IMR-90 (cell line): ENCODE data around the gene OCLN. TPM values are rescaled to one million over a fixed set of nuclear protein-coding genes. Genes with fewer than 3 reads are reported as not detected.
"Not testable (repeated sequence)": the region's sequence is repeated elsewhere in the genome, so short reads cannot be mapped to it uniquely, and the experiment has no call there.

Experiments
- ATAC-seq: fragments of 200-7000 bp; cut with Tn5 transposase; 2 replicates; pipeline ENCODE4 v1.9.1; 2020; ENCODE audit warnings: low read depth, mild to moderate bottlenecking, moderate library complexity
- BruUV-seq: library from RNA; stranded (reverse); fragments of 400-500 nt; replicated peaks from 2 replicates; lab custom pipeline; 2021; lab: Mats Ljungman, UMichigan
- CTCF ChIA-PET: fragments of 300-600 bp; formaldehyde crosslinking; extraction: SDS; loops from one replicate; lab custom pipeline; 2021; ENCODE audit warnings: antibody characterized with exemption; lab: Yijun Ruan, JAX
- POLR2A ChIA-PET: fragments of 300-600 bp; sonication (Branson Sonifier 250); formaldehyde crosslinking; loops from one replicate; lab custom pipeline; 2022; ENCODE audit warnings: antibody characterized with exemption; ENCODE audit not compliant: unreplicated experiment; lab: Charles Lee
- DNase-seq: peaks from one replicate; pipeline ENCODE4 v3.0.0; 2013
- H2AFZ ChIP-seq: replicated peaks from 2 replicates; pipeline ENCODE3; 2013; ENCODE audit warnings: low read length, mild to moderate bottlenecking; ENCODE audit not compliant: poor library complexity
- H2AK5ac ChIP-seq: 2 replicates; pipeline ENCODE4 v1.6.1; 2013; ENCODE audit warnings: low read depth, low read length, inconsistent platforms
- H2AK9ac ChIP-seq: replicated peaks from 2 replicates; pipeline ENCODE3; 2013; ENCODE audit warnings: mild to moderate bottlenecking, low read depth, low read length, moderate library complexity; ENCODE audit not compliant: poor library complexity
- H2BK120ac ChIP-seq: 2 replicates; pipeline ENCODE4 v1.6.1; 2013; ENCODE audit warnings: low read depth, low read length, inconsistent platforms
- H2BK15ac ChIP-seq: 3 replicates; pipeline ENCODE4 v1.6.1; 2013; ENCODE audit warnings: low read depth, low read length, inconsistent platforms
- H2BK20ac ChIP-seq: 2 replicates; pipeline ENCODE4 v1.6.1; 2013; ENCODE audit warnings: low read depth, mild to moderate bottlenecking, inconsistent platforms, low read length, moderate library complexity
- H2BK5ac ChIP-seq: 2 replicates; pipeline ENCODE4 v1.6.1; 2013; ENCODE audit warnings: mild to moderate bottlenecking, low read depth, low read length, inconsistent platforms; ENCODE audit not compliant: poor library complexity, severe bottlenecking
- H3K14ac ChIP-seq: replicated peaks from 2 replicates; pipeline ENCODE4 v1.6.1; 2013; ENCODE audit warnings: low read depth, low read length, inconsistent platforms
- H3K18ac ChIP-seq: 2 replicates; pipeline ENCODE4 v1.6.1; 2013; ENCODE audit warnings: low read depth, low read length, control low read depth
- H3K23ac ChIP-seq: 2 replicates; pipeline ENCODE4 v1.6.1; 2013; ENCODE audit warnings: low read depth, low read length, inconsistent platforms
- H3K27ac ChIP-seq: 2 replicates; pipeline ENCODE4 v1.5.1; 2013; ENCODE audit warnings: mild to moderate bottlenecking, control low read depth, low read length; ENCODE audit not compliant: insufficient read depth
- H3K27me3 ChIP-seq: 2 replicates; pipeline ENCODE4 v1.6.1; 2013; ENCODE audit warnings: low read length; ENCODE audit not compliant: control insufficient read depth, insufficient read depth
- H3K36me3 ChIP-seq: 2 replicates; pipeline ENCODE4 v1.6.1; 2013; ENCODE audit warnings: low read length, mixed read lengths; ENCODE audit not compliant: control insufficient read depth, insufficient read depth
- H3K4ac ChIP-seq: 2 replicates; pipeline ENCODE4 v1.6.1; 2013; ENCODE audit warnings: low read depth, low read length, inconsistent platforms
- H3K4me1 ChIP-seq: 2 replicates; pipeline ENCODE4 v1.6.1; 2013; ENCODE audit warnings: low read length, mixed read lengths; ENCODE audit not compliant: control insufficient read depth, insufficient read depth
- H3K4me2 ChIP-seq: 2 replicates; pipeline ENCODE4 v1.6.1; 2013; ENCODE audit warnings: low read depth, mild to moderate bottlenecking, control low read depth, low read length, moderate library complexity
- H3K4me3 ChIP-seq: 2 replicates; pipeline ENCODE4 v1.5.1; 2013; ENCODE audit warnings: low read depth, mild to moderate bottlenecking, control low read depth, low read length, moderate library complexity; ENCODE audit not compliant: insufficient read depth
- H3K56ac ChIP-seq: 2 replicates; pipeline ENCODE4 v1.6.1; 2013; ENCODE audit warnings: low read length, inconsistent platforms; ENCODE audit not compliant: insufficient read depth; ENCODE audit errors: extremely low read depth
- H3K79me1 ChIP-seq, 2 experiments: 2 replicates each; pipeline ENCODE4 v1.6.1; 2013; ENCODE audit warnings: low read length in 2 of 2, inconsistent platforms in 1 of 2, low read depth in 1 of 2
- H3K9ac ChIP-seq: 2 replicates; pipeline ENCODE4 v1.6.1; 2013; ENCODE audit warnings: low read depth, low read length, control low read depth
- H3K9me1 ChIP-seq: 2 replicates; pipeline ENCODE4 v1.6.1; 2013; ENCODE audit warnings: low read length, inconsistent platforms; ENCODE audit not compliant: insufficient read depth
- H3K9me3 ChIP-seq: 2 replicates; pipeline ENCODE4 v1.6.1; 2013; ENCODE audit warnings: low read length; ENCODE audit not compliant: control insufficient read depth, insufficient read depth
- H4K20me1 ChIP-seq: 2 replicates; pipeline ENCODE4 v1.6.1; 2013; ENCODE audit warnings: low read length, inconsistent platforms; ENCODE audit not compliant: insufficient read depth
- H4K5ac ChIP-seq: 2 replicates; pipeline ENCODE4 v1.6.1; 2013; ENCODE audit warnings: mild to moderate bottlenecking, low read depth, low read length, control low read depth
- H4K8ac ChIP-seq, 2 experiments: 2 replicates each; pipeline ENCODE4 v1.6.1; 2013; ENCODE audit warnings: low read depth in 2 of 2, low read length in 2 of 2, control low read depth in 1 of 2, inconsistent platforms in 1 of 2
- H4K91ac ChIP-seq: 2 replicates; pipeline ENCODE4 v1.6.1; 2013; ENCODE audit warnings: low read depth, low read length, inconsistent platforms; ENCODE audit not compliant: insufficient read depth
- BHLHE40 ChIP-seq: fragments of 150-350 bp; IDR thresholded peaks from 2 replicates; pipeline ENCODE4 v1.6.1; 2016; ENCODE audit warnings: mild to moderate bottlenecking, low read depth, low read length
- CEBPB ChIP-seq: IDR thresholded peaks from 2 replicates; pipeline ENCODE4 v1.6.1; 2012; ENCODE audit warnings: low read depth, low read length, improper control_type of control experiment
- CHD1 ChIP-seq: IDR thresholded peaks from 2 replicates; pipeline ENCODE4 v1.6.1; 2012; ENCODE audit warnings: low read depth, low read length, improper control_type of control experiment
- ELK1 ChIP-seq: fragments of 150-350 bp; IDR thresholded peaks from 2 replicates; pipeline ENCODE4 v1.6.1; 2016; ENCODE audit warnings: low read depth, mild to moderate bottlenecking, low read length, moderate library complexity, borderline replicate concordance
- FOS ChIP-seq: fragments of 150-350 bp; IDR thresholded peaks from 2 replicates; pipeline ENCODE4 v1.6.1; 2016; ENCODE audit warnings: low read depth, low read length
- MAFK ChIP-seq: IDR thresholded peaks from 2 replicates; pipeline ENCODE4 v1.6.1; 2012; ENCODE audit warnings: low read depth, low read length, improper control_type of control experiment
- MAZ ChIP-seq: IDR thresholded peaks from 2 replicates; pipeline ENCODE4 v1.6.1; 2012; ENCODE audit warnings: low read depth, mild to moderate bottlenecking, low read length, improper control_type of control experiment, moderate library complexity, borderline replicate concordance
- POLR2A ChIP-seq: IDR thresholded peaks from 2 replicates; pipeline ENCODE4 v1.6.1; 2012; ENCODE audit warnings: mild to moderate bottlenecking, low read depth, low read length
- RCOR1 ChIP-seq: IDR thresholded peaks from 2 replicates; pipeline ENCODE4 v1.6.1; 2012; ENCODE audit warnings: mild to moderate bottlenecking, low read length, improper control_type of control experiment; ENCODE audit not compliant: insufficient replicate concordance
- RFX5 ChIP-seq: IDR thresholded peaks from 2 replicates; pipeline ENCODE4 v1.8.0; 2012; ENCODE audit warnings: low read depth, mild to moderate bottlenecking, low read length, moderate library complexity
- SMC3 ChIP-seq: fragments of 150-350 bp; IDR thresholded peaks from 2 replicates; pipeline ENCODE4 v1.6.1; 2016; ENCODE audit warnings: low read depth, mild to moderate bottlenecking, antibody characterized with exemption, low read length, moderate library complexity
- WGBS, 2 experiments: methylation state at CpG; one replicate each; pipeline versions ENCODE4 v1.1.5 to v1.1.7; 2013; ENCODE audit warnings: missing lambda C conversion rate in 2 of 2; ENCODE audit not compliant: insufficient read length in 1 of 2; ENCODE audit errors: extremely low coverage in 2 of 2; 5-methylcytosine and 5-hydroxymethylcytosine counted together
- dilution Hi-C: fragments of 300-500 bp; cut with HindIII; formaldehyde crosslinking; loops from one replicate; pipeline ENCODE4 v1.14.3; 2018; ENCODE audit warnings: low sequenced_read_pairs; ENCODE audit not compliant: unreplicated experiment
- in situ Hi-C: fragments of 300-500 bp; cut with MboI; formaldehyde crosslinking; loops from 3 replicates; pipeline ENCODE4 v1.14.3; 2019; ENCODE audit warnings: low sequenced_read_pairs, inconsistent platforms, mixed read lengths
- intact Hi-C: fragments of 100-400 bp; cut with micrococcal nuclease; formaldehyde crosslinking; loops from 2 replicates; pipeline ENCODE4 v1.10.0; 2022
- polyA plus RNA-seq, 3 experiments: library from polyadenylated mRNA; depleted of rRNA; stranded (reverse); fragments of >200 nt; gene quantifications; 2 replicates each; pipeline ENCODE4 v1.2.3, GENCODE V29; 2012; ENCODE audit warnings: low replicate concordance in 1 of 3
- total RNA-seq: library from RNA; depleted of rRNA; stranded (reverse); fragments of >200 nt; gene quantifications from 2 replicates; pipeline ENCODE4 v1.2.3, GENCODE V29; 2012

Gene OCLN
- total and polyA plus RNA-seq, 2 of the 4 experiments (the other 2 are of a cell fraction), result 0.72 to 0.99 TPM

- Histone ChIP-seq H2BK15ac (no peak overlapping the region), H3K9me1 (no peaks in the 10 kb centered on the region), H3K23ac (no peak overlapping the region), H2AK5ac (no peak overlapping the region), H3K9me3 (no peaks in the 10 kb centered on the region), H2BK120ac (no peak overlapping the region), H3K79me1 (no peaks in the 10 kb centered on the region), H3K14ac (no peak overlapping the region), H3K9ac (no peak overlapping the region), H3K27me3 (peaks cover 4% of the 10 kb centered on the region; the same call in 1 of the 2 replicates), H4K8ac (no peak overlapping the region), H2AFZ (no peak overlapping the region), H2BK20ac (no peak overlapping the region), H3K27ac (no peak overlapping the region), H3K36me3 (no peaks in the 10 kb centered on the region), H2BK5ac (no peak overlapping the region), H4K5ac (no peak overlapping the region), H3K18ac (no peak overlapping the region), H2AK9ac (no peak overlapping the region), H3K4me2 (no peak overlapping the region), H3K56ac (no peak overlapping the region), H4K91ac (no peak overlapping the region), H4K20me1 (no peaks in the 10 kb centered on the region), H3K4me3 (no peak overlapping the region), H3K4me1 (no peaks in the 10 kb centered on the region), H3K4ac (no peak overlapping the region)
- ChIA-PET CTCF (no interaction called here), POLR2A (no interaction called here)
- BruUV-seq, result no TSS peak
- in situ Hi-C loops, result no loop called here
- ATAC-seq, result no peak
- dilution Hi-C loops, result no loop called here
- WGBS, 2 experiments, result no CpG with 5 or more reads among the region's 1 CpG
- no peak for DNase-seq
- intact Hi-C loops, result no loop called here
- TF ChIP-seq RFX5 (no peak), ELK1 (no peak), POLR2A (no peak), FOS (no peak), MAZ (no peak), RCOR1 (no peak), CHD1 (no peak), BHLHE40 (no peak), SMC3 (no peak), CEBPB (no peak), MAFK (no peak)
These were observed 15.4 kb upstream of the OCLN start for GRCh38 chr5:69477170-69477569.

- H4K5ac ChIP-seq, H3K9me3 ChIP-seq, H3K9ac ChIP-seq, H3K56ac ChIP-seq, H2AFZ ChIP-seq, H3K36me3 ChIP-seq, dilution Hi-C loops, H3K4me2 ChIP-seq, H2AK9ac ChIP-seq, POLR2A ChIA-PET, H2BK20ac ChIP-seq, ATAC-seq, intact Hi-C loops, H3K4me3 ChIP-seq, H3K23ac ChIP-seq, H2AK5ac ChIP-seq, H3K27ac ChIP-seq, in situ Hi-C loops, H3K14ac ChIP-seq, BruUV-seq, H2BK15ac ChIP-seq, H2BK5ac ChIP-seq, H3K9me1 ChIP-seq, DNase-seq, H3K79me1 ChIP-seq, H3K18ac ChIP-seq, H4K91ac ChIP-seq, H4K8ac ChIP-seq, H3K27me3 ChIP-seq, H2BK120ac ChIP-seq, H3K4ac ChIP-seq, H4K20me1 ChIP-seq, CTCF ChIA-PET, H3K4me1 ChIP-seq: not testable (repeated sequence)
- WGBS, 2 experiments, result 80% methylated on average over 1 of the region's 7 CpGs; no CpG with 5 or more reads in 1 of the 2 experiments
These were observed 14.3 kb upstream of the OCLN start for GRCh38 chr5:69478296-69478695.
